SU-DHL-6 (cell line): ENCODE results near the gene CNKSR3.

Experiments
- H2AFZ ChIP-seq: fragments of 200-600 bp; sonication (generic); 2 replicates; pipeline ENCODE4 v1.6.1; 2014; ENCODE audit warnings: low read depth, mild to moderate bottlenecking, moderate library complexity, mixed read lengths, antibody characterized with exemption, low read length; ENCODE audit not compliant: severe bottlenecking
- H3F3A ChIP-seq: fragments of 200-600 bp; shearing (Covaris generic); 2 replicates; pipeline ENCODE4 v1.6.0; 2016; ENCODE audit warnings: antibody characterized with exemption, mild to moderate bottlenecking; ENCODE audit not compliant: insufficient read depth
- H3K27ac ChIP-seq: fragments of 200-600 bp; sonication (generic); 2 replicates; pipeline ENCODE4 v1.5.1; 2016; ENCODE audit warnings: low read depth, mild to moderate bottlenecking, low read length, moderate library complexity, mixed read lengths
- H3K27me3 ChIP-seq: fragments of 200-600 bp; sonication (generic), shearing (Covaris generic); 2 replicates; pipeline ENCODE4 v1.6.0; 2014; ENCODE audit warnings: mild to moderate bottlenecking, low read length
- H3K36me3 ChIP-seq: fragments of 200-600 bp; sonication (generic); 2 replicates; pipeline ENCODE4 v1.6.1; 2014; ENCODE audit warnings: mild to moderate bottlenecking, low read length, mixed read lengths
- H3K4me2 ChIP-seq: fragments of 300-600, 200-600 bp; shearing (Covaris generic), sonication (generic); 2 replicates; pipeline ENCODE4 v1.6.0; 2014; ENCODE audit warnings: low read length, low read depth, mild to moderate bottlenecking; ENCODE audit not compliant: poor library complexity, severe bottlenecking
- H3K4me3 ChIP-seq: fragments of 200-600 bp; sonication (generic); 2 replicates; pipeline ENCODE4 v1.5.1; 2014; ENCODE audit warnings: antibody characterized with exemption, low read length, mild to moderate bottlenecking, mixed read lengths; ENCODE audit not compliant: insufficient read depth, poor library complexity, severe bottlenecking
- H3K79me2 ChIP-seq: fragments of 200-600 bp; sonication (generic); 2 replicates; pipeline ENCODE4 v1.6.1; 2014; ENCODE audit warnings: mild to moderate bottlenecking, low read length, moderate library complexity; ENCODE audit not compliant: insufficient read depth
- H3K9ac ChIP-seq: fragments of 200-600 bp; sonication (generic); 2 replicates; pipeline ENCODE4 v1.7.0; 2014; ENCODE audit warnings: mild to moderate bottlenecking, low read length
- H3K9me2 ChIP-seq: fragments of 200-600 bp; sonication (generic); replicated peaks from 2 replicates; pipeline ENCODE4 v1.6.1; 2014; ENCODE audit warnings: low read length; ENCODE audit not compliant: insufficient read depth
- H3K9me3 ChIP-seq: fragments of 200-600 bp; sonication (generic); 2 replicates; pipeline ENCODE4 v1.6.1; 2014; ENCODE audit warnings: low read length, mixed read lengths; ENCODE audit not compliant: insufficient read depth
- H4K20me1 ChIP-seq: fragments of 200-600 bp; sonication (generic); 2 replicates; pipeline ENCODE4 v1.6.1; 2014; ENCODE audit warnings: low read depth, mild to moderate bottlenecking, antibody characterized with exemption, low read length, moderate library complexity, mixed read lengths
- EZH2phosphoT487 ChIP-seq: fragments of 200-600 bp; sonication (generic), shearing (Covaris generic); conservative IDR thresholded peaks from 2 replicates; pipeline ENCODE4 v1.6.1; 2018; ENCODE audit warnings: mild to moderate bottlenecking, antibody characterized with exemption, low read length, moderate library complexity, mixed read lengths
- TF ChIP-seq, protein P1 (sequence below): fragments of 200-600 bp; sonication (generic); IDR thresholded peaks from one replicate; pipeline ENCODE4 v1.5.1; 2017; ENCODE audit warnings: antibody characterized with exemption, mild to moderate bottlenecking, low read length, moderate library complexity; ENCODE audit not compliant: insufficient read depth, poor library complexity, severe bottlenecking

CNKSR3 gene

DNA sequence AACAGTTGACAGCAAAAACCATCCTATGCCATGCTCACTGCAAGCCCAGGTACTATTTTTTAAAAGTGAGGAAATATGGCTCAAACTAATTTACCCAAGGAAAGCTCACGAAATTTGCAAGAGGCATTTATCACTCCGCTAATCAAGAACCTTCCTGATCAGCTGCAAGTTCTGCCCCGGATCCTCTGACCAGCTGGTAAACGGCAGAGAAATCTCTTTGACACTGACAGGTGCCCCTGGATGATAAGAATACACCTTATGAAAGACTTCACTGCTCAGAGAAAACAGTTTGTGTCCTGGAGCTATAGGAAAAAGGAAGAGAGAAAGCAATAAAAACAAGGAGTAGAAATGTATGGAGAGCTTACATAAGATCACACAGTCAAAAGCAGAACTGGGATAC, 6.4 kb downstream of the CNKSR3 start:
- no peaks in the 10 kb centered on the region for H3K27me3 ChIP-seq
- TF ChIP-seq, protein P1, sequence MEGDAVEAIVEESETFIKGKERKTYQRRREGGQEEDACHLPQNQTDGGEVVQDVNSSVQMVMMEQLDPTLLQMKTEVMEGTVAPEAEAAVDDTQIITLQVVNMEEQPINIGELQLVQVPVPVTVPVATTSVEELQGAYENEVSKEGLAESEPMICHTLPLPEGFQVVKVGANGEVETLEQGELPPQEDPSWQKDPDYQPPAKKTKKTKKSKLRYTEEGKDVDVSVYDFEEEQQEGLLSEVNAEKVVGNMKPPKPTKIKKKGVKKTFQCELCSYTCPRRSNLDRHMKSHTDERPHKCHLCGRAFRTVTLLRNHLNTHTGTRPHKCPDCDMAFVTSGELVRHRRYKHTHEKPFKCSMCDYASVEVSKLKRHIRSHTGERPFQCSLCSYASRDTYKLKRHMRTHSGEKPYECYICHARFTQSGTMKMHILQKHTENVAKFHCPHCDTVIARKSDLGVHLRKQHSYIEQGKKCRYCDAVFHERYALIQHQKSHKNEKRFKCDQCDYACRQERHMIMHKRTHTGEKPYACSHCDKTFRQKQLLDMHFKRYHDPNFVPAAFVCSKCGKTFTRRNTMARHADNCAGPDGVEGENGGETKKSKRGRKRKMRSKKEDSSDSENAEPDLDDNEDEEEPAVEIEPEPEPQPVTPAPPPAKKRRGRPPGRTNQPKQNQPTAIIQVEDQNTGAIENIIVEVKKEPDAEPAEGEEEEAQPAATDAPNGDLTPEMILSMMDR = no peak
- no peak for TF ChIP-seq EZH2phosphoT487
- H3K79me2 ChIP-seq = no peaks in the 10 kb centered on the region
- no peaks in the 10 kb centered on the region for H3K9me3 ChIP-seq
- H3K4me2 ChIP-seq = no peak overlapping the region
- no peaks in the 10 kb centered on the region for H3K9me2 ChIP-seq
- no peak overlapping the region for H3K9ac ChIP-seq
- no peak overlapping the region for H2AFZ ChIP-seq
- H3K27ac ChIP-seq = no peak overlapping the region
- no peaks in the 10 kb centered on the region for H3F3A ChIP-seq
- H3K4me3 ChIP-seq = no peak overlapping the region
- H4K20me1 ChIP-seq = no peaks in the 10 kb centered on the region
- H3K36me3 ChIP-seq = no peaks in the 10 kb centered on the region

DNA sequence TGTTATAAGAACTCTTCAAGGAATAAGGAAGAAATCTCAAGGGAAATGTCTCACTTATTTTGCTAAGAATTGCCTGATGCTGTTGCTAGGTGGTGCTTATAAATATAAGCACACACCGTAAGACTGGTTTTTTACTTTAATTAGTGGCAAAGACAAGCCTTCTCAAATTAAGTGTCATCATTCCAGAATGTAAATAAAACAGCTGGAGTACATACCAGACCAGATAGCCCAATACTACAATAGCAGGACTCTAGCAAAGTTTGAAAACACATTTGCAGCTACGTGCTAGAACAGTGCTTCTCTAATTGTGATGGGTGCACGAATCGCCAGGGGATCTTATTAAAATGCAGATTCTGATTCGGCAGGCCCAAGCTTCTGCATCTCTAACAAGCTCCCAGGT, 6.8 kb downstream of the CNKSR3 start:
- H3K27ac ChIP-seq = no peak overlapping the region
- no peaks in the 10 kb centered on the region for H3K79me2 ChIP-seq
- H3K9me2 ChIP-seq = no peaks in the 10 kb centered on the region
- H3K4me3 ChIP-seq = no peak overlapping the region
- TF ChIP-seq, protein P1 = no peak
- TF ChIP-seq EZH2phosphoT487 = no peak
- H3F3A ChIP-seq = no peaks in the 10 kb centered on the region
- no peaks in the 10 kb centered on the region for H3K36me3 ChIP-seq
- no peak overlapping the region for H3K9ac ChIP-seq
- no peak overlapping the region for H2AFZ ChIP-seq
- H3K4me2 ChIP-seq = no peak overlapping the region
- no peaks in the 10 kb centered on the region for H3K9me3 ChIP-seq
- no peaks in the 10 kb centered on the region for H4K20me1 ChIP-seq
- no peaks in the 10 kb centered on the region for H3K27me3 ChIP-seq

- no peak overlapping the region for H3K4me3 ChIP-seq
- H3K9ac ChIP-seq = no peak overlapping the region
- no peaks in the 10 kb centered on the region for H3F3A ChIP-seq
- no peak overlapping the region for H3K4me2 ChIP-seq
- H3K9me3 ChIP-seq = no peaks in the 10 kb centered on the region
- H2AFZ ChIP-seq = no peak overlapping the region
- H3K79me2 ChIP-seq = no peaks in the 10 kb centered on the region
- H3K27ac ChIP-seq = no peak overlapping the region
- no peaks in the 10 kb centered on the region for H3K9me2 ChIP-seq
- TF ChIP-seq, protein P1 = no peak
- no peak for TF ChIP-seq EZH2phosphoT487
- H3K27me3 ChIP-seq = no peaks in the 10 kb centered on the region
- no peaks in the 10 kb centered on the region for H4K20me1 ChIP-seq
- no peaks in the 10 kb centered on the region for H3K36me3 ChIP-seq
Measured at GRCh38 chr6:154502553-154502952, 7.9 kb downstream of the CNKSR3 start.

DNA sequence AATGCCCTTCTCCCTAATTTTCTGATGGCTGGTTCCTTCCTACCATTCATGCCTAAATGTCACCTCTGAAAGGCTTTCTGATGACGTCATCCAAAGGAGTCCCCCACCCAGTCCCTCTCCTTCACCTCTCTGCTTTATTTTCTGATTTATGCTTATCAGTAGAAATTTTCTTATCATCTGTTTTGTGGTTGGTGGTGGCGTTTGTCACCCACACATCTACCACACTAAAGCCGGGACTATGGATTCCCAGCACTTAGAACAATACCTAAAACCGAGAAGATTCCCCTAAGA, 9.0 kb downstream of the CNKSR3 start:
- Histone ChIP-seq H2AFZ (no peak overlapping the region), H3K79me2 (no peaks in the 10 kb centered on the region), H3K4me3 (no peak overlapping the region), H3K27me3 (no peaks in the 10 kb centered on the region), H3K9me2 (no peaks in the 10 kb centered on the region), H3K4me2 (no peak overlapping the region), H3K27ac (no peak overlapping the region), H3K9ac (no peak overlapping the region), H3F3A (no peaks in the 10 kb centered on the region), H3K36me3 (no peaks in the 10 kb centered on the region), H3K9me3 (no peaks in the 10 kb centered on the region), H4K20me1 (no peaks in the 10 kb centered on the region)
- TF ChIP-seq EZH2phosphoT487 = no peak
- TF ChIP-seq, protein P1 = no peak
